Body of pancreas (tissue), 4 donors: ENCODE measurements around the gene ANAPC5. TPM values are rescaled to one million over a fixed set of nuclear protein-coding genes. Genes with fewer than 3 reads are reported as not detected.

Experiments
- ATAC-seq: fragments of 150-250 bp; one replicate; pipeline ENCODE4 v1.9.1; 2016
- DNase-seq, 4 donors: peaks; one replicate each; pipeline ENCODE4 v3.0.0-alpha.2; 2019
- H3K27ac ChIP-seq, 4 donors: fragments of 200-600 bp; sonication (generic); 1 replicate in 3 of 4; 2 replicates in 1 of 4; pipeline versions ENCODE4 v1.5.1 to v1.6.1; 2016 to 2019; ENCODE audit warnings: mild to moderate bottlenecking in 1 of 4, mixed read lengths in 1 of 4, moderate library complexity in 1 of 4
- H3K27me3 ChIP-seq, 2 donors: fragments of 200-600 bp; sonication (generic); one replicate each; pipeline ENCODE4 v1.6.0; 2016; ENCODE audit warnings: mild to moderate bottlenecking in 1 of 2
- H3K36me3 ChIP-seq, 2 donors: fragments of 200-600 bp; sonication (generic); replicated peaks in 1 of 2; 2 replicates each; pipeline ENCODE4 v1.5.1; 2016; ENCODE audit warnings: low read depth in 2 of 2; ENCODE audit not compliant: insufficient read depth in 1 of 2
- H3K4me1 ChIP-seq: fragments of 200-600 bp; sonication (generic); one replicate; pipeline ENCODE4 v1.6.0; 2016
- H3K4me3 ChIP-seq, 2 donors: fragments of 200-600 bp; sonication (generic); 1 replicate in 1 of 2; 2 replicates in 1 of 2; pipeline ENCODE4 v1.5.1; 2016 to 2019
- H3K9me3 ChIP-seq, 3 donors: fragments of 200-600 bp; sonication (generic); 1 replicate in 2 of 3; 2 replicates in 1 of 3; pipeline ENCODE4 v1.5.1; 2016
- CTCF ChIP-seq, 7 experiments: fragments of 450-650 bp in 4 of 7; fragments of 200-600 bp in 3 of 7; sonication (generic) in 3 of 7; IDR thresholded peaks; one replicate each; pipeline ENCODE4 v1.5.1; 2016 to 2019; ENCODE audit warnings: antibody characterized with exemption in 7 of 7
- POLR2A ChIP-seq, 3 donors: fragments of 450-650 bp; IDR thresholded peaks; one replicate each; pipeline ENCODE4 v1.6.1; 2016; ENCODE audit warnings: antibody characterized with exemption in 3 of 3, mild to moderate bottlenecking in 2 of 3
- WGBS, 2 donors: methylation state at CpG; one replicate each; pipeline ENCODE4 v1.1.5; 2017; 5-methylcytosine and 5-hydroxymethylcytosine counted together
- intact Hi-C: fragments of 100-400 bp; cut with DNase I; formaldehyde crosslinking; loops from one replicate; pipeline ENCODE4 v1.15.1; 2023
- total RNA-seq, 2 donors: library from RNA; depleted of rRNA; stranded (reverse); fragments of >200 nt; gene quantifications; one replicate each; pipeline ENCODE4 v1.1.0, GENCODE V29; 2016

Gene ANAPC5
- total RNA-seq, 2 donors from 2014 or later: 111 to 135 TPM

- no peak for TF ChIP-seq CTCF (IDR thresholded peaks at IDR 0.05)
- TF ChIP-seq POLR2A (IDR thresholded peaks at IDR 0.05): no peak
- ATAC-seq: no peak
- DNase-seq: no peak
- Histone ChIP-seq H3K27me3 (no peaks in the 10 kb centered on the region), H3K27ac (no peak overlapping the region), H3K36me3 (no peaks in the 10 kb centered on the region), H3K4me3 (no peak overlapping the region), H3K4me1 (peaks cover 14% of the 10 kb centered on the region), H3K9me3 (no peaks in the 10 kb centered on the region)
- 54 to 65% methylated on average over 10 of the region's 10 CpGs for WGBS, 2 donors
- intact Hi-C loops: no loop called here
Observed at GRCh38 chr12:121288158-121288845, 63.9 kb downstream of the ANAPC5 start.

DNA sequence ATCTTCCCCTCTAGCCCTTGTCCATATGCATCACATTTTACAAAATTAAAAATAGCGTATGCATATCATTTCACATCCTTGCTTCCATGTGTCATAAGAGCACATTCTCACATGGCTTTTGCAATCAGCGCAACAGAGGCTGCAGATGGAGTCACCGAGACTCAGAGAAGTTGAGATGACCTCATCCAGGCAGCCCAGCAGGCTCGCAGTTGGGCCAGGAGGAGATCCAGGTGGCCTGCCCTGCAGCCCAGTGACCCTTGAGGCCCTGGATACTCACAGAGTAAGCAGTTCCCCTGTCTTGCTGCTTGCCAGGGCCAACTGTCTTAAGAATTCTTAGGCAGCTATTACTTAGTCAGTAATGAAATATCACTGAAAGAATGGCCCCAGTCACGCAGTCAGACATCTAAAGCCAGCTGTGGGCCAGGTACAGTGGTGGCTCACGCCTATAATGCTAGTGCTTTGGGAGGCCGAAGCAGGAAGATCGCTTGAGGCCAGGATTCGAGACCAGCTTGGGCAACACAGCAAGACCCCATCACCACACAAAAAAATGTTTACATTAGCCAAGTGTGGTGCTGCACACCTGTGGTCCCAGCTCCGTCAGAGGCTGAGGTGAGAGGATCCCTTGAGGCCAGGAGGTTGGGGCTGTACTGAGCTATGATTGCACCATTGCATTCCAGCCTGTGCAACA is 64.8 kb downstream of the ANAPC5 start:
- H3K4me1 ChIP-seq: peaks cover 18% of the 10 kb centered on the region
- H3K4me3 ChIP-seq: no peak overlapping the region
- ATAC-seq (no peak), DNase-seq (no peak)
- no peaks in the 10 kb centered on the region for H3K27me3 ChIP-seq
- no peaks in the 10 kb centered on the region for H3K36me3 ChIP-seq
- H3K9me3 ChIP-seq: no peaks in the 10 kb centered on the region
- intact Hi-C loops: no loop called here
- no peak for TF ChIP-seq POLR2A (IDR thresholded peaks at IDR 0.05)
- no peak for TF ChIP-seq CTCF (IDR thresholded peaks at IDR 0.05)
- H3K27ac ChIP-seq: no peak overlapping the region
- WGBS, 2 donors: 81 to 92% methylated on average over 10 of the region's 10 CpGs

GRCh38 chr12:121285856-121286255 is 66.4 kb downstream of the ANAPC5 start:
- 93 to 95% methylated on average over 1 of the region's 1 CpG for WGBS, 2 donors
- Histone ChIP-seq H3K27me3 (no peaks in the 10 kb centered on the region), H3K4me3 (no peak overlapping the region), H3K36me3 (no peaks in the 10 kb centered on the region), H3K9me3 (no peaks in the 10 kb centered on the region), H3K4me1 (peaks cover 23% of the 10 kb centered on the region), H3K27ac (no peak overlapping the region)
- intact Hi-C loops: no loop called here
- no peak for TF ChIP-seq CTCF (IDR thresholded peaks at IDR 0.05)
- TF ChIP-seq POLR2A (IDR thresholded peaks at IDR 0.05): no peak
- no peak for ATAC-seq
- DNase-seq: no peak

DNA sequence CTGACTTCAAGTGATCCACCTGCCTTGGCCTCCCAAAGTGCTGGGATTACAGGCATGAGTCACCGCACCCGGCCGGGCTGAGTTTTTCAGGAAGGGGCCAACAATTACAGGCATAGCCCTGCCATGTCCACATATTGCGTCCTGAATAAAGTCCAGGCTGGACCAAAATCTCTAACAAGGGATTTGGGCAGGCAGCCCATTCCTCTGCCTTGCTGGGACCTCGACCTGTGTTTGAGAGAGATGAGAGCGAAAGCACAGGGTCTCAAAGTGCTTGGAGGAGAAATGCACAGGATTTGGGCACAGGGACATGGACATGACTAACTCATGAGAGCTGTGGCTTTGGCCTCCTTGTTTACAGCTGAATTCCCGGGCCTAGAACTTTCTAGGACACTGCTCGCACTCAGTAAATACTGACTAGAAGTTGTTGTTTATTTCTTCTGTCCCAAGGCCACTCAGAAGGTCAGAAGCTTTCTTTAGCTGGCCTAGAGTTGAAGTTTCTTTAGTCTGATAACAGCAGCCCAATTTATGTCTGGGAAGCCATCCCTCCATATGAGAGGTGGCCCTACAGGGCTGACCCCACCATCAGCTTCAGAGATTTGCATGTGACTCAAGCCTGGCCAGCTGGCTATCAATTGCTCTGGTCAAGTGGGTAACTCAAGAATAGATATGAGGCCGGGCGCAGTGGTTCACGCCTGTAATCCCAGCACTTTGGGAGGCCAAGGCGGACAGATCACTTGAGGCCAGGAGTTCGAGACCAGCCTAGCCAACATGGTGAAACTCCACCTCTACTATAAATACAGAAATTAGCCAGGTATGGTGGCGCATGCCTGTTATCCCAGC is 67.4 kb downstream of the ANAPC5 start:
- Histone ChIP-seq H3K9me3 (no peaks in the 10 kb centered on the region), H3K27ac (peak overlapping the region in 3 of 4 donors; percentile 8 to 56 (median 35)), H3K36me3 (no peaks in the 10 kb centered on the region), H3K27me3 (no peaks in the 10 kb centered on the region), H3K4me3 (no peak overlapping the region), H3K4me1 (peaks cover 25% of the 10 kb centered on the region)
- peak; percentile 12 for ATAC-seq
- intact Hi-C loops: no loop called here
- TF ChIP-seq POLR2A (IDR thresholded peaks at IDR 0.05) (no peak), CTCF (IDR thresholded peaks at IDR 0.05) (no peak)
- WGBS, 2 donors: 60 to 70% methylated on average over 9 to 14 of the region's 14 CpGs
- peak in 3 of 4 donors; percentile 20 to 57 (median 47) for DNase-seq
